ENCODE results near the gene MTCH2.

The MTCH2 gene

GRCh38 chr11:47595029-47595428 lies 47.3 kb downstream of the MTCH2 start:
- ChIA-PET CTCF (interaction anchor here (1.9 to 5.1 kb wide), 3 partner anchors 9 to 12 kb away, joined by 4 to 17 read pairs (median 8); partner anchors contain the start of gene FAM180B), POLR2A (interaction anchor here (0.9 kb wide), 1 partner anchor 10 kb away, joined by 3 read pairs; no protein-coding TSS in a partner anchor)
- DNase-seq (ENCODE audit: extremely low spot score), result no peak
- no peak for TF ChIP-seq CTCF (IDR thresholded peaks at IDR 0.05; ENCODE audit: control extremely low read depth, extremely low read depth, low read depth, missing control alignments)

- no peak for TF ChIP-seq CTCF (IDR thresholded peaks at IDR 0.05; ENCODE audit: control extremely low read depth, extremely low read depth, low read depth, missing control alignments)
- no peak for DNase-seq (ENCODE audit: extremely low spot score)
- CTCF ChIA-PET, result interaction anchor here (0.8 to 5.1 kb wide), 4 partner anchors 8 to 27 kb away, joined by 3 to 17 read pairs (median 9); partner anchors contain the start of gene FAM180B
- POLR2A ChIA-PET, result no interaction called here
These were observed 48.2 kb downstream of the MTCH2 start, which contains the start of gene C1QTNF4 for GRCh38 chr11:47593934-47594855. TSS of gene C1QTNF4 (minus strand) at chr11:47594411. CDS start at chr11:47590810, 3,601 bp downstream.

- ChIA-PET POLR2A (no interaction called here), CTCF (interaction anchor here (0.8 to 3.5 kb wide), 4 partner anchors 12 to 40 kb away, joined by 3 to 10 read pairs (median 7); partner anchors contain the start of gene CELF1)
- TF ChIP-seq CTCF (IDR thresholded peaks at IDR 0.05; ENCODE audit: control extremely low read depth, extremely low read depth, low read depth, missing control alignments), result no peak
- DNase-seq (ENCODE audit: extremely low spot score), result no peak
These were observed 48.8 kb downstream of the MTCH2 start for GRCh38 chr11:47593492-47593933.

- ChIA-PET POLR2A (no interaction called here), CTCF (interaction anchor here (0.8 to 3.5 kb wide), 4 partner anchors 12 to 40 kb away, joined by 3 to 10 read pairs (median 7); partner anchors contain the start of gene CELF1)
- no peak for TF ChIP-seq CTCF (IDR thresholded peaks at IDR 0.05; ENCODE audit: control extremely low read depth, extremely low read depth, low read depth, missing control alignments)
- no peak for DNase-seq (ENCODE audit: extremely low spot score)
These were observed 49.4 kb downstream of the MTCH2 start for GRCh38 chr11:47592970-47593369.

- POLR2A ChIA-PET, result no interaction called here
- TF ChIP-seq CTCF (IDR thresholded peaks at IDR 0.05; ENCODE audit: control extremely low read depth, extremely low read depth, low read depth, missing control alignments), result no peak
- CTCF ChIA-PET, result interaction anchor here (1.3 to 3.5 kb wide), 3 partner anchors 11 to 39 kb away, joined by 4 to 10 read pairs (median 10); partner anchors contain the start of gene CELF1
- DNase-seq (ENCODE audit: extremely low spot score), result no peak
These were observed 50.1 kb downstream of the MTCH2 start for GRCh38 chr11:47592251-47592650.

GRCh38 chr11:47591764-47592163 lies 50.6 kb downstream of the MTCH2 start:
- ChIA-PET POLR2A (no interaction called here), CTCF (interaction anchor here (0.6 to 3.5 kb wide), 3 partner anchors 11 to 60 kb away, joined by 3 to 10 read pairs (median 10); no protein-coding TSS in a partner anchor)
- no peak for DNase-seq (ENCODE audit: extremely low spot score)
- no peak for TF ChIP-seq CTCF (IDR thresholded peaks at IDR 0.05; ENCODE audit: control extremely low read depth, extremely low read depth, low read depth, missing control alignments)
